ENCODE data around the gene CFAP92. TPM values are rescaled to one million over a fixed set of nuclear protein-coding genes. Genes with fewer than 3 reads are reported as not detected.

Gene CFAP92
- total RNA-seq, 4 donors from 2014 or later, result 1.1 to 2.2 TPM; not detected in 2

DNA sequence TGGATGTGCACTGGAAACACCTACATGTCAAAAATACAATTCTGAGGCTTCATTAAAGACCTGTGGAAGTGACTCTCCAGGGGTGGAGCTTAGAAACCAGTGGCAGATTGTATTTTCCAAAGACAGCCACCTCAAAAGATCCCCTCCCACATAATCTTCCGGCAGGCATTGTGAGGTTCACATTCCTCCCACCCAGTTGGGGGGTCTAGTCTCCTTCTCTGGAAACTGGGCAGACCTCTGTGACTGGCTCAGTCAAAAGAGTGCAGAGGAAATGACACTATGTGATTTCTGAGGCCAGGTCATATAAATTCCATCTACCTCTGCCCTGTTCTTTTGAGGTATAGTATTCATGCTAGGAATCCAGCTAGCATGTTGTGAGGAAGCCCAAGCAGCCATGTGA, 1.9 kb upstream of the CFAP92 start:
- TF ChIP-seq CTCF (IDR thresholded peaks at IDR 0.05), result no peak
- ATAC-seq (ENCODE audit: low FRiP score) (no peak), DNase-seq (ENCODE audit: low spot score) (no peak)

GRCh38 chr3:128994581-128995546, 988 bp upstream of the CFAP92 start:
- no peak for TF ChIP-seq CTCF (IDR thresholded peaks at IDR 0.05)
- DNase-seq (ENCODE audit: low spot score), result no peak
- no peak for ATAC-seq (ENCODE audit: low FRiP score)

GRCh38 chr3:128994173-128994512, 267 bp upstream of the CFAP92 start:
- no peak for TF ChIP-seq CTCF (IDR thresholded peaks at IDR 0.05)
- DNase-seq (ENCODE audit: low spot score) (no peak), ATAC-seq (ENCODE audit: low FRiP score) (no peak)

- DNase-seq (ENCODE audit: low spot score) (no peak), ATAC-seq (ENCODE audit: low FRiP score) (no peak)
- TF ChIP-seq CTCF (IDR thresholded peaks at IDR 0.05), result no peak
These were observed 883 bp downstream of the CFAP92 start for GRCh38 chr3:128992926-128993460.

- no peak for ATAC-seq (ENCODE audit: low FRiP score)
- no peak for TF ChIP-seq CTCF (IDR thresholded peaks at IDR 0.05)
- DNase-seq (ENCODE audit: low spot score), result no peak
These were observed 2.5 kb downstream of the CFAP92 start for GRCh38 chr3:128991355-128991895.

DNA sequence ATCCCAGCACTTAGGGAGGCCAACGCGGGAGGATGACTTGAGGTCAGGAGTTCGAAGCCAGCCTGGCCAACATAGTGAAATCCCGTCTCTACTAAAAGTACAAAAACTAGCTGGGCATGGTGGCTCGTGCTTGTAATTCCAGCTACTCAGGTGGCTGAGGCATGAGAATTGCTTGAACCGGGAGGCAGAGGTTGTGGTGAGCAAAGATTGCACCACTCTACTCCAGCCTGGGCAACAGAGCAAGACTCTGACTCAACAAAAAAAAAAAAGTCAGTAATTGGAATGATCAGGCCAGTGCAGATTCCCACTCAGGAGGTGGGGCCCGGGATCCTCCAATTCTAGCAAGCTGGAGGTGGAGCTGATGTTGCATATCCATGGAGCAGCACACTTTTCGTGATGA, 5.6 kb downstream of the CFAP92 start:
- TF ChIP-seq CTCF (IDR thresholded peaks at IDR 0.05), result no peak
- no peak for DNase-seq (ENCODE audit: low spot score)
- no peak for ATAC-seq (ENCODE audit: low FRiP score)
